HG02623 (cell line): Measurements from ENCODE around the gene TGFBR2.

ENCODE experiments used
- ATAC-seq: cut with Tn5 transposase; IDR thresholded peaks from one replicate; pipeline ENCODE4 v1.9.1; 2021; ENCODE audit warnings: moderate library complexity; ENCODE audit not compliant: unreplicated experiment

The TGFBR2 gene

DNA sequence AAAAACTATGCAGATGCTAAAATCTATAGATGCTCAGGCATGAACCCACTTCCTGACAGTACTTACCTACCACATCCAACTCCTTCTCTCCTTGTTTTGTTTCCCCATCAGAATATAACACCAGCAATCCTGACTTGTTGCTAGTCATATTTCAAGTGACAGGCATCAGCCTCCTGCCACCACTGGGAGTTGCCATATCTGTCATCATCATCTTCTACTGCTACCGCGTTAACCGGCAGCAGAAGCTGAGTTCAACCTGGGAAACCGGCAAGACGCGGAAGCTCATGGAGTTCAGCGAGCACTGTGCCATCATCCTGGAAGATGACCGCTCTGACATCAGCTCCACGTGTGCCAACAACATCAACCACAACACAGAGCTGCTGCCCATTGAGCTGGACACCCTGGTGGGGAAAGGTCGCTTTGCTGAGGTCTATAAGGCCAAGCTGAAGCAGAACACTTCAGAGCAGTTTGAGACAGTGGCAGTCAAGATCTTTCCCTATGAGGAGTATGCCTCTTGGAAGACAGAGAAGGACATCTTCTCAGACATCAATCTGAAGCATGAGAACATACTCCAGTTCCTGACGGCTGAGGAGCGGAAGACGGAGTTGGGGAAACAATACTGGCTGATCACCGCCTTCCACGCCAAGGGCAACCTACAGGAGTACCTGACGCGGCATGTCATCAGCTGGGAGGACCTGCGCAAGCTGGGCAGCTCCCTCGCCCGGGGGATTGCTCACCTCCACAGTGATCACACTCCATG is 65.3 kb downstream of the TGFBR2 start:
- no peak for ATAC-seq

GRCh38 chr3:30672287-30672735 is 65.9 kb downstream of the TGFBR2 start:
- ATAC-seq = no peak

GRCh38 chr3:30672959-30673358 is 66.6 kb downstream of the TGFBR2 start:
- ATAC-seq = no peak

DNA sequence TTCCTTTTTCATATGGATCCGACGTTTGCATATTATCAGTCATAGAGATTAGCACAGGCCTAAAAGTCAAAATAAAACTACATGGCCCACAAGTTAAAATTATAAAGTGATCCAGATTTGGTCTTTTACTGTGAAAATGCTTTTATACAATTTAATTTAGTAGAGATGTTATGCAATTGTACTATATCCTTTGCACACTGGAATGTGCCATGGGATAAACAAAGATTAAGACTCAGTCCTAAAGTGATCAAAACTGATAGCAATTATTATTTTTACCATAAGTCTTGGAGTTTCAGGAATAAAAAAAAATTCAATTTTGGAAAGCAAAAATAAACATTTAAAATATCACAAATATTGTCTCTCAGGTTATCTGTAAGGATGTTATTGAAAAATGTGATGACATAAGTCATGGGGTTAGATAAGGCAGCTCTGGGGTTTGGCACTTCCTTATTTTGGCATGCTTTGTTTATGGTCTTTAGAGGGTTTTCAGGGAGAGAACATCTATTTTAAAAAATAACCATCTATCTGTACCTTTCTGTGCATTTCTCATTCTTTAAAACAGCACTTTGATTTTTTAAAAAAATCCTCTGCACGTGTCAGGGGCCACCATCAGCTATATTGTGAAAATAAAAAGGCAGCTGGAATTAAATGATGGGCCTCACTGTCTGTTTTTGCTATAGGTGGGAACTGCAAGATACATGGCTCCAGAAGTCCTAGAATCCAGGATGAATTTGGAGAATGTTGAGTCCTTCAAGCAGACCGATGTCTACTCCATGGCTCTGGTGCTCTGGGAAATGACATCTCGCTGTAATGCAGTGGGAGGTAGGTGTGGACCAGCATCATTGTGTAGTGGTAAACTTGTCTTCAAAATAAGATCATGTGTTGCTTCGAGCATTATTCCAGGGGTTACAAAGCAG is 67.3 kb downstream of the TGFBR2 start:
- no peak for ATAC-seq

GRCh38 chr3:30675006-30675405 is 68.6 kb downstream of the TGFBR2 start:
- ATAC-seq = no peak

GRCh38 chr3:30675774-30676173 is 69.4 kb downstream of the TGFBR2 start:
- no peak for ATAC-seq

- ATAC-seq = no peak
Measured at GRCh38 chr3:30676424-30677346, 70.3 kb downstream of the TGFBR2 start.

GRCh38 chr3:30677347-30677685 is 70.9 kb downstream of the TGFBR2 start:
- no peak for ATAC-seq

GRCh38 chr3:30679045-30679444 is 72.6 kb downstream of the TGFBR2 start:
- ATAC-seq = no peak

DNA sequence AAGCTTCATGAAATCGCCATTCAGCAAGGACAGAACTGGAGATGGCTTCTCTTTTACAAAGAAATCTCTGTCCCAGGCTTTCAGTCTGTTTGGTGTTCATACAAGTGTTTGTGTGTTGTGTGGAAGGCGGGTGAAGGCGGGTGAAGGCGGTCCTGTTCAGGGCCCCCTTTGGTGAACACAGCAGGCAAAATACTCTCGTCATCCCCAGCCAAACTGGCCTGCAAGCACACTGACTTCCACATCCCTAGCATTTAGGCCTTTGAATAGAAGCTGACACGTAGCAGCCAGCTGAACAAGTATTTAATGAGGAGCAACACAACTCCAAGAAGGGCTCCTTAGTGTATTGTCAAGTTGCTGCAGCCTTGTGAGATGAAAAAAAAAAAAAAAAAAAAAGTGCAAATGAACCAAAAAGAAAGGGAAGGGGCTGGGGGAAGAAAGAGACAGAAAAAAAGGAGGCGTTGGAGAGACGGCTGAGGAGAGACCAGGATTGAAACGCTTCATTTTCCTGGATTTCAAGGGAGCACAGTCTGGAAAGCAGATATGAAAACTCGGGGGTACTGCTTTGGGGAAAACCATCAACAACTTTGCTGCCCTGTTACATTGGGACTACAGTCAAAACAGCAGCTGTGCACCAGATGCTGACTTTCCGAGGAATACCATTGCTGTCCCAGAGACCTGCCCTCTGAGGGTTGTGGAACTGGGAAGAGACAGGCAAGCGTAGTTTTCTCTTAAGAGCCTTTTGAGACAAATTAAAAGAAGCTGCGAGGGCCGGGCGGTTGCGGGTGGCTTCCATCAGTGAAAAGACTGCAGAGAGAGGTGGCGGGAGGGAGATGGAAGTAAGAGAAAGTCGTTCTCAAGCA is 74.6 kb downstream of the TGFBR2 start:
- ATAC-seq = no peak

DNA sequence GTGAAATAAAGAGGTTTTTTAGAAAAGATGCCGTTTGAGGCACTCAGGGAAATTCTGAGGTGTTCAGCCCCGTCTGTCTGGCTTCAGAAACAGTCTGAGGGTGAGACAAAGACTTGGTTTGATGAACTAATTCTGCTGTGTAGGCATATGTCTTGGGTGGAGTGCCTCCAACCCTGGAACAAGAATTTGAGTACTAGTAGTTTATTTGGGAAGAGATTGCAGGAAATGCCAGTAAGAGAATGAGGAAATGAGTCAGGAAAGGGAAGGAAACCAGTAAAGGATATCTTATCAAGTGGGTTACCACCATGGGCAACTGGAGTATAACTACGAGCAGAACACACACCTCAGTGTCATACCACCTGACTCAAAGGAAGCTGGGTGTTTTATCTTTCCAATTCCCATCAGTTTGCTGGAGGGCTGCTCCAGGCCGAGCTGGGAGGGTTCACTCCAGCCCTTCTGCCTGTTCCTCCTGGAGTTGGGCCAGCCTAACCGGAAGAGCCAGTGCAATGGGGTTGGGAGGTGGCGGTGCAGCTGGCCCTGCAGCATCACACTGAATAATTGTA is 75.3 kb downstream of the TGFBR2 start:
- ATAC-seq = no peak

GRCh38 chr3:30682434-30683155 is 76.2 kb downstream of the TGFBR2 start:
- no peak for ATAC-seq

GRCh38 chr3:30683769-30684168 is 77.4 kb downstream of the TGFBR2 start:
- ATAC-seq = no peak

DNA sequence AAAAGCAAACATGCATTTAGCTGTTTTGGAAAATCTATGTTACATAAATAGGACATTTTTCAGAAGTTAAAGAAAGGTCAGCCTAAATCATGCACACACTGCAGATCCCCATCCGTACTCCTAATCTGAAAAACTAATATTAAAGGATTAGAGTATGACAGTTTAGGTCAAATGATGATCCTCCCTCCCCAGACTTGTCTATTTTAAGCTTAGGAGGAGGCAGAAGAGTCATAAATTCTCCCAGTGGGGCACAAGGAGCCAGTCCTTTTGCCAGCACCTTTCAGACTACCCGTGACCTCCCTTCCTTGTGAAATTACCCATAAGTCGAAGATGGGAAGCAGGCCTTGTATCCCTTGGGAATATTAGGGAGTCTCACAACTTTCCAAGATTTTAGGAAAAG is 78.0 kb downstream of the TGFBR2 start:
- ATAC-seq = no peak

DNA sequence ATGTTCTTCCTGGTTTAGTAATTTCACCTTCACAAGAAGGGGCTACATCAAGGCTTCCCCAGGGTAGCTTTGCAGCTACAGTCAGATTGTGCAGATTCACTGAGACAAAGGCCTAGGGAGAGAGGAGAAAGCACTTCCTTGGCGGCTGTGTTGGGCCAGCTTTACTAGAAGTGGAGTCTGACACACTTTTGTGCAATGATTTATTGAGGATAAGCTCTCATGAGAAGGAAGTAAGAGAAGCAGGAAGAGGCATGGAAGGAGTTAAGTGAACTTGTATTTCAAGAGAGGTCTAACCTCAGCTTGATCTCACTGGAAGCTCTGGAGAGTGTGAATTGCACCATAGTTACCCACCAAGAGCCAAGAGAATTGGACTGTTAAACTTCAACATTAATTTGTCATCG is 78.9 kb downstream of the TGFBR2 start:
- ATAC-seq = no peak

DNA sequence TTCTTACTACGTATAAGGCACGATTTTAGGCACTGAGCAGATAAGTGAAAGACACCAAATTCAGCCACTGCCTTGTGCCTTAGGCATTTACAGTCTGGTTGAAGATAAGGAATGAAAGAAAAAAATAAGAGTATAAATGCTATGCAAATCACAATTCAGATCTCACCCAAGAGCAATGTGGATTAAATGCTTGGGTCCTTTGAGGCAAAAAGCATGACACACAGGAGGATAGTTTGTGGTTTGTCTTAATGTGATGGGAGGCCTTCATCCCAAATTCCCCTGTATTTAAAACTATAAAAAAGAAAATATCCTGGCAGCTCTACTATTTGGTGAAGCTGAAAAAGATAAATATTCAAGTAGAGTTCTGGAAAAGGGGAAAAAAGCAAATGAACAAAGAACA is 79.8 kb downstream of the TGFBR2 start:
- ATAC-seq = no peak

- no peak for ATAC-seq
Measured at GRCh38 chr3:30686799-30687198, 80.4 kb downstream of the TGFBR2 start.

DNA sequence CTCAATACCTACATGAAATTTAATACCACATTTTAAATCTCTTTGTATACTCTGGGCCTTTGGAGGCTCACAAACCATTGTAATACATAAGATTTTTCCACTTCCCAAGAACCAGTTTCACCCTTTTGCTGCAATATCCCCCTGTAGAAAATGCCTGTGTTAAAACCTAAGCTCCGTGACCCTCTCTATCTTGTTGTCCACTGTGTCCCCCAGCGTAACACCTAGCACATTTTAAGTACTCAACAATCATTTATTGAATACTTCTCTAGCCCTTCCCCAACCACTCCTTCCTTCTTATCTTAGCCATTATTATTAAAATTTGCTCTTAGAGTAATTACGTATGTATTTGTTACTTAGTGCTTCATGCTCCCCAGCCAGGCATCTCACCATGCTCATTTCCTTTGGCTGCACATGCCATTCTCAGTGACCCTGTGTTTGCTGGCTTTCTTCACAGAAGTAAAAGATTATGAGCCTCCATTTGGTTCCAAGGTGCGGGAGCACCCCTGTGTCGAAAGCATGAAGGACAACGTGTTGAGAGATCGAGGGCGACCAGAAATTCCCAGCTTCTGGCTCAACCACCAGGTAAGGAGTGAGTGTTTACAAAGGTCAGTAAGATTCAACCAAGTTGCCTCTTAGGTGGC is 81.6 kb downstream of the TGFBR2 start:
- no peak for ATAC-seq
